Liver (tissue), 9 donors: ENCODE measurements around the gene AGPAT2. TPM values are rescaled to one million over a fixed set of nuclear protein-coding genes. Genes with fewer than 3 reads are reported as not detected.

Experiments
- DNase-seq: peaks from one replicate; pipeline ENCODE4 v3.0.0-alpha.2; 2017; ENCODE audit warnings: low spot score
- H3K27ac ChIP-seq, 2 donors: one replicate each; pipeline ENCODE4 v1.7.0; 2013; ENCODE audit warnings: inconsistent platforms in 2 of 2, low read length in 2 of 2, control low read depth in 1 of 2, low read depth in 1 of 2, mild to moderate bottlenecking in 1 of 2
- H3K27me3 ChIP-seq, 4 donors: one replicate each; pipeline versions ENCODE4 v1.6.1 to v1.7.0; 2013; ENCODE audit warnings: low read length in 3 of 4, inconsistent platforms in 1 of 4, mild to moderate bottlenecking in 1 of 4, moderate library complexity in 1 of 4; ENCODE audit not compliant: control insufficient read depth in 4 of 4, insufficient read depth in 4 of 4
- H3K36me3 ChIP-seq, 4 donors: one replicate each; pipeline versions ENCODE4 v1.6.1 to v1.7.0; 2013; ENCODE audit warnings: low read length in 3 of 4, mild to moderate bottlenecking in 3 of 4, low read depth in 1 of 4, moderate library complexity in 1 of 4; ENCODE audit not compliant: control insufficient read depth in 4 of 4, insufficient read depth in 3 of 4
- H3K4me1 ChIP-seq, 4 donors: one replicate each; pipeline versions ENCODE4 v1.6.1 to v1.7.0; 2013; ENCODE audit warnings: low read length in 3 of 4, mild to moderate bottlenecking in 3 of 4, moderate library complexity in 1 of 4; ENCODE audit not compliant: control insufficient read depth in 4 of 4, insufficient read depth in 4 of 4
- H3K4me3 ChIP-seq, 3 donors: one replicate each; pipeline versions ENCODE4 v1.6.1 to v1.7.0; 2013; ENCODE audit warnings: low read length in 3 of 3, control low read depth in 1 of 3, low read depth in 1 of 3, mild to moderate bottlenecking in 1 of 3
- H3K9ac ChIP-seq, 2 donors: one replicate each; pipeline ENCODE4 v1.7.0; 2013; ENCODE audit warnings: low read length in 2 of 2, mild to moderate bottlenecking in 2 of 2, moderate library complexity in 2 of 2, control low read depth in 1 of 2, low read depth in 1 of 2
- H3K9me3 ChIP-seq, 4 donors: one replicate each; pipeline versions ENCODE4 v1.6.1 to v1.7.0; 2013; ENCODE audit warnings: low read length in 3 of 4; ENCODE audit not compliant: control insufficient read depth in 4 of 4
- EGR1 ChIP-seq, 2 donors: IDR thresholded peaks; 2 replicates each; pipeline ENCODE4 v1.6.1; 2016 to 2018; ENCODE audit warnings: antibody characterized with exemption in 2 of 2, low read depth in 2 of 2
- FOXA2 ChIP-seq: IDR thresholded peaks from 2 replicates; pipeline ENCODE4 v1.6.1; 2016; ENCODE audit warnings: antibody characterized with exemption
- GABPA ChIP-seq, 2 donors: IDR thresholded peaks in 1 of 2; conservative IDR thresholded peaks in 1 of 2; 2 replicates each; pipeline ENCODE4 v1.6.1; 2016; ENCODE audit warnings: antibody characterized with exemption in 2 of 2, mild to moderate bottlenecking in 1 of 2, moderate library complexity in 1 of 2
- HNF4A ChIP-seq, 2 donors: conservative IDR thresholded peaks; 2 replicates each; pipeline ENCODE4 v1.6.1; 2016; ENCODE audit warnings: antibody characterized with exemption in 2 of 2, mild to moderate bottlenecking in 2 of 2
- HNF4G ChIP-seq: IDR thresholded peaks from 2 replicates; pipeline ENCODE4 v1.6.1; 2016; ENCODE audit warnings: antibody characterized with exemption
- JUND ChIP-seq, 2 donors: IDR thresholded peaks; 2 replicates each; pipeline ENCODE4 v1.6.1; 2016; ENCODE audit warnings: antibody characterized with exemption in 2 of 2
- NR2F2 ChIP-seq: IDR thresholded peaks from 2 replicates; pipeline ENCODE4 v1.6.1; 2016; ENCODE audit warnings: antibody characterized with exemption
- RAD21 ChIP-seq, 2 donors: IDR thresholded peaks; 2 replicates each; pipeline ENCODE4 v1.6.1; 2016; ENCODE audit warnings: antibody characterized with exemption in 2 of 2, mild to moderate bottlenecking in 2 of 2
- RXRA ChIP-seq, 2 donors: IDR thresholded peaks; 2 replicates each; pipeline ENCODE4 v1.6.1; 2017 to 2018; ENCODE audit warnings: antibody characterized with exemption in 2 of 2, mild to moderate bottlenecking in 1 of 2
- SP1 ChIP-seq: IDR thresholded peaks from 2 replicates; pipeline ENCODE4 v1.6.1; 2018; ENCODE audit warnings: antibody characterized with exemption, mild to moderate bottlenecking
- YY1 ChIP-seq: IDR thresholded peaks from 2 replicates; pipeline ENCODE4 v1.6.1; 2016; ENCODE audit warnings: antibody characterized with exemption, mild to moderate bottlenecking
- WGBS: extraction: QIAGEN DNeasy Blood & Tissue Kit; methylation state at CpG from one replicate; pipeline ENCODE4 v1.1.7; 2013; 5-methylcytosine and 5-hydroxymethylcytosine counted together
- polyA plus RNA-seq, 2 donors: library from polyadenylated mRNA; stranded (reverse) in 1 of 2; unstranded in 1 of 2; fragments of 200-250 nt in 1 of 2; fragments of >200 nt in 1 of 2; fragmentation: Nextera tagmentation in 1 of 2; extraction: Ambion mirVana in 1 of 2; gene quantifications; one replicate each; pipeline versions ENCODE4 v1.2.1 to v1.2.3, GENCODE V29; 2013 to 2015
- total RNA-seq, 2 donors: library from RNA; depleted of rRNA; stranded (reverse); fragments of >200 nt; gene quantifications; one replicate each; pipeline ENCODE4 v1.2.3, GENCODE V29; 2014
- TF ChIP-seq, protein P1 (sequence below): IDR thresholded peaks from 2 replicates; pipeline ENCODE4 v1.6.1; 2016; ENCODE audit warnings: antibody characterized with exemption
- TF ChIP-seq, protein P2 (sequence below): IDR thresholded peaks from 2 replicates; pipeline ENCODE4 v1.6.1; 2016; ENCODE audit warnings: antibody characterized with exemption
- TF ChIP-seq, protein P3 (sequence below): IDR thresholded peaks from 2 replicates; pipeline ENCODE4 v1.6.1; 2016; ENCODE audit warnings: antibody characterized with exemption, mild to moderate bottlenecking
- TF ChIP-seq, protein P4 (sequence below): IDR thresholded peaks from 2 replicates; pipeline ENCODE4 v1.6.1; 2016; ENCODE audit warnings: antibody characterized with exemption
- donor health status: healthy.
- donor health status: healthy.
- donor health status: healthy.
- donor health status: healthy.
- donor health status: healthy.

Gene AGPAT2
- total and polyA plus RNA-seq, 4 donors = 75.1 to 222 (median 212) TPM

DNA sequence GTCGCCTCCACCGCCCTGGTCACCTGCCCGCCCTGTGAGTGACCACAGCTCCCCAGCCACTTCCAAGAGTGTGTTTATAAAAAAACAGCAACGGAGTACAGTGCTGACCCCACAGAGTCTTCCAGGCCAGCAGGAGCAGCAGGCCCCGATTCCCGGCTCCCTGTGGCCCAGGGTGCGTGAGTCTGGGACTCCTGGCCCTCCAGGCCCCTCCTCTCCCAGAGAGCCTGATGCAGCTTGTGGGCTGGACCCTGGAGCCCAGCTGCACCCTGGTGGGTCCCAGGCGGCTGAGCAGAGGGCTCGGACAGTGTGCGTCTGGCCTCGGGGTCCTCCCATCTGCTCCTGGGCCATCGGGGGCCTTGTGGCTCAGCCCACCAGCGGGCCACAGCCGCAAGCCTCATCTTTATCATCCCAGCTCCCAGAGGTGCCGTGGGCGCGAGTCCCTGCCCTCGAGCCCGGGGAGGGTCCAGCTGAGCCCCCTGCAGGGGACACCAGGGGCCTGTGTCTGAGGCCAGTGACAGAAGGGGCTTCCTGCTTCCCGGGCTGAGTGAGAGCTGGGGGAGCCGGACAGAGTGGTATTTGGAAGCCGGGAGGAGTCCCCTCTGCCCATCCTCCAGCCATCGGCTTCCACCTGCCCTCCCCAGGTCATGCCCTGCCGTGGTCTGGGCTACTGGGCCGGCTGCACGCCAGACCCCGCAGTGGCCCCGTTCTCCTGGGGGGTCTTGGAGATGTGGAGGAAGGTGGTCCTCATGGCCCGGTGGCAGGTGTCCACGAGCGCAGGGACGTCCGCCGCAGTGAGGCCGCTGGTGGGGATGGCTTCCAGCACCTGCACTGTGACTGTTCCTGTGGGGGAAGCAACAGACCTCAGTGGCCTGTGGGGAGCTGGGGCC lies 13.9 kb downstream of the AGPAT2 start:
- H3K27ac ChIP-seq = peak overlapping the region; percentile 5 to 60
- no peaks in the 10 kb centered on the region for H3K27me3 ChIP-seq
- no peak for DNase-seq
- no peaks in the 10 kb centered on the region for H3K9me3 ChIP-seq
- 71% methylated on average over 35 of the region's 35 CpGs for WGBS
- peaks cover 0 to 15% (median 3%) of the 10 kb centered on the region in 4 donors for H3K36me3 ChIP-seq
- peaks cover 28 to 60% (median 49%) of the 10 kb centered on the region in 4 donors for H3K4me1 ChIP-seq
- TF ChIP-seq, protein P1, sequence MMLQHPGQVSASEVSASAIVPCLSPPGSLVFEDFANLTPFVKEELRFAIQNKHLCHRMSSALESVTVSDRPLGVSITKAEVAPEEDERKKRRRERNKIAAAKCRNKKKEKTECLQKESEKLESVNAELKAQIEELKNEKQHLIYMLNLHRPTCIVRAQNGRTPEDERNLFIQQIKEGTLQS = no peak
- no peak for TF ChIP-seq JUND (IDR thresholded peaks at IDR 0.05)
- TF ChIP-seq GABPA (IDR thresholded peaks at IDR 0.05 in 1 of 2, conservative IDR thresholded peaks at IDR 0.05 in 1 of 2) = no peak
- TF ChIP-seq YY1 = no peak
- TF ChIP-seq, protein P2, sequence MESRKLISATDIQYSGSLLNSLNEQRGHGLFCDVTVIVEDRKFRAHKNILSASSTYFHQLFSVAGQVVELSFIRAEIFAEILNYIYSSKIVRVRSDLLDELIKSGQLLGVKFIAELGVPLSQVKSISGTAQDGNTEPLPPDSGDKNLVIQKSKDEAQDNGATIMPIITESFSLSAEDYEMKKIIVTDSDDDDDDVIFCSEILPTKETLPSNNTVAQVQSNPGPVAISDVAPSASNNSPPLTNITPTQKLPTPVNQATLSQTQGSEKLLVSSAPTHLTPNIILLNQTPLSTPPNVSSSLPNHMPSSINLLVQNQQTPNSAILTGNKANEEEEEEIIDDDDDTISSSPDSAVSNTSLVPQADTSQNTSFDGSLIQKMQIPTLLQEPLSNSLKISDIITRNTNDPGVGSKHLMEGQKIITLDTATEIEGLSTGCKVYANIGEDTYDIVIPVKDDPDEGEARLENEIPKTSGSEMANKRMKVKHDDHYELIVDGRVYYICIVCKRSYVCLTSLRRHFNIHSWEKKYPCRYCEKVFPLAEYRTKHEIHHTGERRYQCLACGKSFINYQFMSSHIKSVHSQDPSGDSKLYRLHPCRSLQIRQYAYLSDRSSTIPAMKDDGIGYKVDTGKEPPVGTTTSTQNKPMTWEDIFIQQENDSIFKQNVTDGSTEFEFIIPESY = no peak
- TF ChIP-seq SP1 = no peak
- TF ChIP-seq HNF4A (conservative IDR thresholded peaks at IDR 0.05) = no peak
- no peak for TF ChIP-seq RAD21 (IDR thresholded peaks at IDR 0.05)
- H3K4me3 ChIP-seq = no peak overlapping the region
- H3K9ac ChIP-seq = no peak overlapping the region

DNA sequence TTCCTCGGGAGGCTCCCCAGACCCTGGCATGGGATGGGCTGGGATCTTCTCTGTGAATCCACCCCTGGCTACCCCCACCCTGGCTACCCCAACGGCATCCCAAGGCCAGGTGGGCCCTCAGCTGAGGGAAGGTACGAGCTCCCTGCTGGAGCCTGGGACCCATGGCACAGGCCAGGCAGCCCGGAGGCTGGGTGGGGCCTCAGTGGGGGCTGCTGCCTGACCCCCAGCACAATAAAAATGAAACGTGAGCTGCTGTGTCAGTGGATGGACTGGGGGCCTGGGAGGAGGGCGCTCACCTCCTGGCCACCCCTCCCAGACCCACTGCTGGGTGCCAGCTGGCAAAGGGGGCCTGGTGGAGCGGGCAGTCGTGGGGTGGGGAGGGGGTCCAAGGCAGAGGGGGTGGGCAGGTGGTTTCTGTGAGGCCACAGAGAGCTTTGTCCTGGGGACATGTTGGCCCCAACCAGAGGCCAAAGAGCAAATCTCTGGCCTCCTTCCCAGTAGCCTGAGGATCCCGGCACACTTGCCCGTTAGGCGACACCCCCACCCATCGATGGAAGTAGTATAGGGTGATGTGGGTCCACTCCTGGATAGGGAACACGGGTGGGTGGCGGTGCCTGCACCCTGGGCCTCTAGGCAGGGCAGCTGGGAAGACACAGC lies 14.7 kb downstream of the AGPAT2 start:
- Histone ChIP-seq H3K4me3 (no peak overlapping the region), H3K27ac (peak overlapping the region; percentile 23 to 60), H3K9me3 (no peaks in the 10 kb centered on the region), H3K4me1 (peaks cover 28 to 58% (median 45%) of the 10 kb centered on the region in 4 donors), H3K9ac (no peak overlapping the region), H3K27me3 (no peaks in the 10 kb centered on the region), H3K36me3 (peaks cover 0 to 15% (median 3%) of the 10 kb centered on the region in 4 donors)
- DNase-seq = no peak
- WGBS = 33% methylated on average over 14 of the region's 14 CpGs
- TF ChIP-seq, protein P3, sequence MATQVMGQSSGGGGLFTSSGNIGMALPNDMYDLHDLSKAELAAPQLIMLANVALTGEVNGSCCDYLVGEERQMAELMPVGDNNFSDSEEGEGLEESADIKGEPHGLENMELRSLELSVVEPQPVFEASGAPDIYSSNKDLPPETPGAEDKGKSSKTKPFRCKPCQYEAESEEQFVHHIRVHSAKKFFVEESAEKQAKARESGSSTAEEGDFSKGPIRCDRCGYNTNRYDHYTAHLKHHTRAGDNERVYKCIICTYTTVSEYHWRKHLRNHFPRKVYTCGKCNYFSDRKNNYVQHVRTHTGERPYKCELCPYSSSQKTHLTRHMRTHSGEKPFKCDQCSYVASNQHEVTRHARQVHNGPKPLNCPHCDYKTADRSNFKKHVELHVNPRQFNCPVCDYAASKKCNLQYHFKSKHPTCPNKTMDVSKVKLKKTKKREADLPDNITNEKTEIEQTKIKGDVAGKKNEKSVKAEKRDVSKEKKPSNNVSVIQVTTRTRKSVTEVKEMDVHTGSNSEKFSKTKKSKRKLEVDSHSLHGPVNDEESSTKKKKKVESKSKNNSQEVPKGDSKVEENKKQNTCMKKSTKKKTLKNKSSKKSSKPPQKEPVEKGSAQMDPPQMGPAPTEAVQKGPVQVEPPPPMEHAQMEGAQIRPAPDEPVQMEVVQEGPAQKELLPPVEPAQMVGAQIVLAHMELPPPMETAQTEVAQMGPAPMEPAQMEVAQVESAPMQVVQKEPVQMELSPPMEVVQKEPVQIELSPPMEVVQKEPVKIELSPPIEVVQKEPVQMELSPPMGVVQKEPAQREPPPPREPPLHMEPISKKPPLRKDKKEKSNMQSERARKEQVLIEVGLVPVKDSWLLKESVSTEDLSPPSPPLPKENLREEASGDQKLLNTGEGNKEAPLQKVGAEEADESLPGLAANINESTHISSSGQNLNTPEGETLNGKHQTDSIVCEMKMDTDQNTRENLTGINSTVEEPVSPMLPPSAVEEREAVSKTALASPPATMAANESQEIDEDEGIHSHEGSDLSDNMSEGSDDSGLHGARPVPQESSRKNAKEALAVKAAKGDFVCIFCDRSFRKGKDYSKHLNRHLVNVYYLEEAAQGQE = no peak
- TF ChIP-seq, protein P4, sequence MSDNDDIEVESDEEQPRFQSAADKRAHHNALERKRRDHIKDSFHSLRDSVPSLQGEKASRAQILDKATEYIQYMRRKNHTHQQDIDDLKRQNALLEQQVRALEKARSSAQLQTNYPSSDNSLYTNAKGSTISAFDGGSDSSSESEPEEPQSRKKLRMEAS = no peak
- TF ChIP-seq EGR1 (IDR thresholded peaks at IDR 0.05; ENCODE audit: low read depth in 2 of 2) (no peak), GABPA (IDR thresholded peaks at IDR 0.05 in 1 of 2, conservative IDR thresholded peaks at IDR 0.05 in 1 of 2) (no peak), NR2F2 (peak; percentile 16), HNF4G (no peak), JUND (IDR thresholded peaks at IDR 0.05) (no peak), FOXA2 (no peak), SP1 (peak; percentile 26), HNF4A (conservative IDR thresholded peaks at IDR 0.05) (peak; percentile 79 to 85), RXRA (IDR thresholded peaks at IDR 0.05) (peak; percentile 43 to 51), RAD21 (IDR thresholded peaks at IDR 0.05) (no peak), YY1 (no peak)
- TF ChIP-seq, protein P1 = no peak
